H9 (cell line): ENCODE measurements around the gene B9D1. TPM values are rescaled to one million over a fixed set of nuclear protein-coding genes. Genes with fewer than 3 reads are reported as not detected.

Source experiments
- DNase-seq: peaks from one replicate; pipeline ENCODE4 v3.0.0-alpha.2; 2017
- H2AFZ ChIP-seq: one replicate; pipeline ENCODE4 v1.6.1; 2013; ENCODE audit warnings: mild to moderate bottlenecking, low read length, control low read depth, moderate library complexity
- H2AK5ac ChIP-seq: 2 replicates; pipeline ENCODE4 v1.6.1; 2013; ENCODE audit warnings: low read length, control low read depth, mixed read lengths; ENCODE audit not compliant: insufficient read length
- H2BK120ac ChIP-seq: one replicate; pipeline ENCODE4 v1.6.1; 2013; ENCODE audit warnings: low read depth, mild to moderate bottlenecking, low read length, control low read depth, inconsistent platforms; ENCODE audit not compliant: poor library complexity, severe bottlenecking
- H2BK12ac ChIP-seq: 2 replicates; pipeline ENCODE4 v1.6.1; 2013; ENCODE audit warnings: low read length, control low read depth, mixed read lengths, low read depth; ENCODE audit not compliant: insufficient read length
- H2BK15ac ChIP-seq: 2 replicates; pipeline ENCODE4 v1.6.1; 2013; ENCODE audit warnings: low read depth, low read length, control low read depth
- H2BK20ac ChIP-seq: one replicate; pipeline ENCODE4 v1.6.1; 2013; ENCODE audit warnings: low read depth, mild to moderate bottlenecking, low read length, control low read depth, inconsistent platforms; ENCODE audit not compliant: poor library complexity, severe bottlenecking
- H2BK5ac ChIP-seq: 2 replicates; pipeline ENCODE4 v1.6.1; 2013; ENCODE audit warnings: low read length, control low read depth, mixed read lengths; ENCODE audit not compliant: insufficient read length
- H3K14ac ChIP-seq: 2 replicates; pipeline ENCODE4 v1.6.1; 2013; ENCODE audit warnings: low read length, control low read depth; ENCODE audit not compliant: insufficient read depth
- H3K18ac ChIP-seq: 2 replicates; pipeline ENCODE4 v1.6.1; 2013; ENCODE audit warnings: low read depth, mild to moderate bottlenecking, mixed read lengths, low read length, control low read depth; ENCODE audit not compliant: insufficient read length
- H3K23ac ChIP-seq: 2 replicates; pipeline ENCODE4 v1.6.1; 2013; ENCODE audit warnings: low read length, control low read depth, mixed read lengths, low read depth; ENCODE audit not compliant: insufficient read length
- H3K23me2 ChIP-seq: 2 replicates; pipeline ENCODE4 v1.6.1; 2013; ENCODE audit warnings: low read depth, mild to moderate bottlenecking, mixed read lengths, low read length, control low read depth; ENCODE audit not compliant: insufficient read length, poor library complexity, severe bottlenecking
- H3K27ac ChIP-seq: 2 replicates; pipeline ENCODE4 v1.5.1; 2013; ENCODE audit warnings: low read length, control low read depth, mixed read lengths, low read depth; ENCODE audit not compliant: insufficient read length
- H3K27me3 ChIP-seq: 2 replicates; pipeline ENCODE4 v1.6.1; 2013; ENCODE audit warnings: low read length, control low read depth, inconsistent platforms; ENCODE audit not compliant: insufficient read depth
- H3K4ac ChIP-seq: 2 replicates; pipeline ENCODE4 v1.6.1; 2013; ENCODE audit warnings: low read depth, mild to moderate bottlenecking, control low read depth, inconsistent platforms, low read length, moderate library complexity
- H3K4me1 ChIP-seq: 2 replicates; pipeline ENCODE4 v1.6.1; 2013; ENCODE audit warnings: low read length, control low read depth, inconsistent platforms; ENCODE audit not compliant: insufficient read depth
- H3K4me2 ChIP-seq: 2 replicates; pipeline ENCODE4 v1.6.1; 2013; ENCODE audit warnings: low read length, control low read depth, mixed read lengths; ENCODE audit not compliant: insufficient read length, insufficient read depth
- H3K56ac ChIP-seq: 2 replicates; pipeline ENCODE4 v1.6.1; 2013; ENCODE audit warnings: low read depth, mild to moderate bottlenecking, mixed read lengths, low read length, control low read depth; ENCODE audit not compliant: insufficient read length
- H3K79me1 ChIP-seq: 2 replicates; pipeline ENCODE4 v1.6.1; 2013; ENCODE audit warnings: low read depth, mild to moderate bottlenecking, moderate library complexity, low read length, control low read depth, inconsistent platforms; ENCODE audit not compliant: insufficient read depth, poor library complexity, severe bottlenecking
- H3K79me2 ChIP-seq: 2 replicates; pipeline ENCODE4 v1.6.1; 2013; ENCODE audit warnings: low read length, control low read depth, inconsistent platforms; ENCODE audit not compliant: insufficient read depth
- H3K9ac ChIP-seq: 2 replicates; pipeline ENCODE4 v1.6.1; 2013; ENCODE audit warnings: low read length, control low read depth, mixed read lengths; ENCODE audit not compliant: insufficient read length; ENCODE audit errors: extremely low read depth
- H3K9me3 ChIP-seq: one replicate; pipeline ENCODE4 v1.6.1; 2013; ENCODE audit warnings: low read depth, low read length, inconsistent platforms; ENCODE audit not compliant: control insufficient read depth
- H3T11ph ChIP-seq: one replicate; pipeline ENCODE4 v1.6.1; 2013; ENCODE audit warnings: mild to moderate bottlenecking, low read length, control low read depth, inconsistent platforms
- H4K20me1 ChIP-seq: one replicate; pipeline ENCODE4 v1.6.1; 2013; ENCODE audit not compliant: control insufficient read depth, insufficient read length, insufficient read depth
- H4K5ac ChIP-seq: 2 replicates; pipeline ENCODE4 v1.6.1; 2013; ENCODE audit warnings: low read depth, mild to moderate bottlenecking, mixed read lengths, low read length, control low read depth; ENCODE audit not compliant: insufficient read length
- H4K8ac ChIP-seq: replicated peaks from 2 replicates; pipeline ENCODE4 v1.6.1; 2013; ENCODE audit warnings: low read length, control low read depth, mixed read lengths, low read depth; ENCODE audit not compliant: insufficient read length
- H4K91ac ChIP-seq: 2 replicates; pipeline ENCODE4 v1.6.1; 2013; ENCODE audit warnings: low read depth, mild to moderate bottlenecking, moderate library complexity, mixed read lengths, low read length, control low read depth; ENCODE audit not compliant: insufficient read length
- H3K27ac Mint-ChIP-seq, 3 experiments: 2 replicates in 2 of 3; 3 replicates in 1 of 3; pipeline ENCODE4 v1.8.0; 2020 to 2021; ENCODE audit warnings: mixed read lengths in 3 of 3, mild to moderate bottlenecking in 1 of 3, moderate library complexity in 1 of 3
- H3K27me3 Mint-ChIP-seq: 2 replicates; pipeline ENCODE4 v1.8.0; 2021; ENCODE audit warnings: low read depth, mild to moderate bottlenecking, moderate library complexity, mixed read lengths
- H3K36me3 Mint-ChIP-seq, 3 experiments: 2 replicates in 2 of 3; 3 replicates in 1 of 3; pipeline ENCODE4 v1.8.0; 2020 to 2021; ENCODE audit warnings: low read depth in 3 of 3, mixed read lengths in 3 of 3; ENCODE audit not compliant: insufficient read depth in 1 of 3
- H3K4me1 Mint-ChIP-seq, 2 experiments: 2 replicates each; pipeline ENCODE4 v1.8.0; 2020; ENCODE audit warnings: mixed read lengths in 2 of 2
- H3K4me3 Mint-ChIP-seq, 2 experiments: 2 replicates in 1 of 2; 3 replicates in 1 of 2; pipeline ENCODE4 v1.8.0; 2020 to 2021; ENCODE audit warnings: mild to moderate bottlenecking in 2 of 2, mixed read lengths in 2 of 2, moderate library complexity in 1 of 2
- H3K9me3 Mint-ChIP-seq, 2 experiments: 2 replicates in 1 of 2; 3 replicates in 1 of 2; pipeline ENCODE4 v1.8.0; 2020; ENCODE audit warnings: mild to moderate bottlenecking in 2 of 2, mixed read lengths in 2 of 2, moderate library complexity in 1 of 2
- WGBS: extraction: QIAGEN DNeasy Blood & Tissue Kit; methylation state at CpG from one replicate; pipeline ENCODE4 v1.1.7; 2013; ENCODE audit warnings: missing lambda C conversion rate, low lambda C conversion rate, mixed read lengths; ENCODE audit not compliant: insufficient read length; ENCODE audit errors: extremely low coverage; 5-methylcytosine and 5-hydroxymethylcytosine counted together
- total RNA-seq: library from RNA; stranded (reverse); gene quantifications from 2 replicates; pipeline ENCODE4 v1.2.1, GENCODE V29; 2021
- TF ChIP-seq, protein P1 (sequence below): fragments of 200-600 bp; sonication (generic); conservative IDR thresholded peaks from 3 replicates; pipeline ENCODE4 v1.8.0; 2021; ENCODE audit warnings: antibody characterized with exemption, mild to moderate bottlenecking

Gene B9D1
- total RNA-seq, 1 experiment from 2014 or later: 30.4 TPM

- WGBS: no CpG with 5 or more reads among the region's 13 CpGs
- no peaks in the 10 kb centered on the region for H3K27me3 ChIP-seq
Observed at GRCh38 chr17:19313066-19313745, 49.3 kb downstream of the B9D1 start.

More at GRCh38 chr17:19313066-19313745, 49.3 kb downstream of the B9D1 start:
- H3K9ac ChIP-seq: no peak overlapping the region
- no peak overlapping the region for H2BK120ac ChIP-seq
- no peak overlapping the region for H3K27ac Mint-ChIP-seq
- H3K56ac ChIP-seq: no peak overlapping the region
- H4K91ac ChIP-seq: no peak overlapping the region
- no peak overlapping the region for H2AK5ac ChIP-seq
- no peaks in the 10 kb centered on the region for H3K9me3 ChIP-seq
- H3K14ac ChIP-seq: no peak overlapping the region; the same call in 1 of the 2 replicates
- H3K79me1 ChIP-seq: no peaks in the 10 kb centered on the region
- H3K23ac ChIP-seq: no peak overlapping the region
- H2BK20ac ChIP-seq: no peak overlapping the region
- H3T11ph ChIP-seq: no peak overlapping the region
- H4K5ac ChIP-seq: no peak overlapping the region
- H2BK5ac ChIP-seq: no peak overlapping the region
- H2AFZ ChIP-seq: no peak overlapping the region
- no peaks in the 10 kb centered on the region for H3K23me2 ChIP-seq
- H2BK15ac ChIP-seq: no peak overlapping the region
- no peak overlapping the region for H2BK12ac ChIP-seq
- no peak overlapping the region for H3K18ac ChIP-seq
- peaks cover 15 to 71% (median 45%) of the 10 kb centered on the region in 3 experiments; a peak in 6 of 7 replicates for H3K36me3 Mint-ChIP-seq
- peaks cover 4% of the 10 kb centered on the region for H3K4me1 ChIP-seq
- H3K27ac ChIP-seq: no peak overlapping the region
- no peak overlapping the region for H4K8ac ChIP-seq
- H3K79me2 ChIP-seq: no peaks in the 10 kb centered on the region
- H3K27me3 Mint-ChIP-seq: no peaks in the 10 kb centered on the region
- no peak overlapping the region for H3K4me2 ChIP-seq
- H3K4me3 Mint-ChIP-seq: no peak overlapping the region
- peaks cover 2% of the 10 kb centered on the region for H4K20me1 ChIP-seq
- H3K4me1 Mint-ChIP-seq: peaks cover 27 to 34% of the 10 kb centered on the region in 2 experiments
- no peak for DNase-seq
- TF ChIP-seq, protein P1, sequence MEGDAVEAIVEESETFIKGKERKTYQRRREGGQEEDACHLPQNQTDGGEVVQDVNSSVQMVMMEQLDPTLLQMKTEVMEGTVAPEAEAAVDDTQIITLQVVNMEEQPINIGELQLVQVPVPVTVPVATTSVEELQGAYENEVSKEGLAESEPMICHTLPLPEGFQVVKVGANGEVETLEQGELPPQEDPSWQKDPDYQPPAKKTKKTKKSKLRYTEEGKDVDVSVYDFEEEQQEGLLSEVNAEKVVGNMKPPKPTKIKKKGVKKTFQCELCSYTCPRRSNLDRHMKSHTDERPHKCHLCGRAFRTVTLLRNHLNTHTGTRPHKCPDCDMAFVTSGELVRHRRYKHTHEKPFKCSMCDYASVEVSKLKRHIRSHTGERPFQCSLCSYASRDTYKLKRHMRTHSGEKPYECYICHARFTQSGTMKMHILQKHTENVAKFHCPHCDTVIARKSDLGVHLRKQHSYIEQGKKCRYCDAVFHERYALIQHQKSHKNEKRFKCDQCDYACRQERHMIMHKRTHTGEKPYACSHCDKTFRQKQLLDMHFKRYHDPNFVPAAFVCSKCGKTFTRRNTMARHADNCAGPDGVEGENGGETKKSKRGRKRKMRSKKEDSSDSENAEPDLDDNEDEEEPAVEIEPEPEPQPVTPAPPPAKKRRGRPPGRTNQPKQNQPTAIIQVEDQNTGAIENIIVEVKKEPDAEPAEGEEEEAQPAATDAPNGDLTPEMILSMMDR: no peak
- no peak overlapping the region for H3K4ac ChIP-seq
- H3K9me3 Mint-ChIP-seq: no peaks in the 10 kb centered on the region
